Hepatocyte (in vitro differentiated cells): ENCODE data around the gene XYLT1.

Source experiments
- EZH2phosphoT487 ChIP-seq: fragments of 200-600 bp; sonication (generic); IDR thresholded peaks from one replicate; pipeline ENCODE4 v1.6.1; 2018; ENCODE audit warnings: antibody characterized with exemption, mild to moderate bottlenecking, low read depth, moderate library complexity; ENCODE audit not compliant: unreplicated experiment, severe bottlenecking
- TF ChIP-seq, protein P1 (sequence below): fragments of 200-600 bp; sonication (generic); IDR thresholded peaks from 2 replicates; pipeline ENCODE4 v1.5.1; 2016; ENCODE audit warnings: antibody characterized with exemption, mild to moderate bottlenecking; ENCODE audit not compliant: poor library complexity

DNA sequence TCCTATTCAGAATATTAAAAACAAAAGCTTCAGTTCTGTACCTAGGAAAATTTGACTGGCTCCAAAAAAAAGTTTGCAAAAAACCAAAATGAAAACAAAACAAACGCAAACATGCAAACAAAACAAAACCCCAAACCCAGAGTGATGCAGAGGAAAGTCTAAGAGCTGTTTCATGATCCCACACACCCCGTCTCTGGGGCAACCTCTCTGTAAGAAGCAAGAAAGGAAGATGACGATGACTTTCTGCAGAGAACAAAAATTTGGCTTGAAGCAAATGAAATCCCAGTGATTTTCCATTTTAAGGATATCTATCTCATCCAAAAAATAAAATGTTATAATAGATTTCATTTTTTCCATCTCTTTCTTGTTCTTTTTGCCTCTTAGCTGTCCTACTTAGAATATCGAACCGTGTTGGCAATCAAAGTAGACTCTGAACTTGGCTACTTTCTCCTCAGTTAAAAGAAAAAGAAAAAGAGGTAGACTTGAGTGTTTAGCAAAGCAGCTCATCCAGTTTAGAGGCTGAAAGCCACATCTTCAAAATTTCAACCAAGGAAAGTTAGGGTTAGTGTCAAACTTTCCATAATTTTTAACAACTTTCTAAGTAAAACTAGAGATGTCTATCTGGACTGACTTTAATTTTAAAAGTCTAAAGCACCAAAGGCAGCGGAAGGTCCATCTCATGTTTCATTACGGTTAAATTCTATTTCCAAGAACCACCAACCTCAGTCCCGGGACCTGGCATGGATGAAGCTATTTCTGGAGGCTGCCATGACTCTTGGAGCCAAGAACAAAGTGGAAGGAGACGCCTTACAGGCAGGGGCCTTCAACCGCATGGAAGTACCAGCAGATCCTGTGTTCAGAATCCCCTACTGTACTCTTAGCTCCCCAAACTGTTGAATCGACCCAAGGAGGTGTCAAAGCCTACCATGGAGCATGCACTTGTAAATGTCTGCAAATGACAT lies 180.8 kb downstream of the XYLT1 start:
- TF ChIP-seq, protein P1, sequence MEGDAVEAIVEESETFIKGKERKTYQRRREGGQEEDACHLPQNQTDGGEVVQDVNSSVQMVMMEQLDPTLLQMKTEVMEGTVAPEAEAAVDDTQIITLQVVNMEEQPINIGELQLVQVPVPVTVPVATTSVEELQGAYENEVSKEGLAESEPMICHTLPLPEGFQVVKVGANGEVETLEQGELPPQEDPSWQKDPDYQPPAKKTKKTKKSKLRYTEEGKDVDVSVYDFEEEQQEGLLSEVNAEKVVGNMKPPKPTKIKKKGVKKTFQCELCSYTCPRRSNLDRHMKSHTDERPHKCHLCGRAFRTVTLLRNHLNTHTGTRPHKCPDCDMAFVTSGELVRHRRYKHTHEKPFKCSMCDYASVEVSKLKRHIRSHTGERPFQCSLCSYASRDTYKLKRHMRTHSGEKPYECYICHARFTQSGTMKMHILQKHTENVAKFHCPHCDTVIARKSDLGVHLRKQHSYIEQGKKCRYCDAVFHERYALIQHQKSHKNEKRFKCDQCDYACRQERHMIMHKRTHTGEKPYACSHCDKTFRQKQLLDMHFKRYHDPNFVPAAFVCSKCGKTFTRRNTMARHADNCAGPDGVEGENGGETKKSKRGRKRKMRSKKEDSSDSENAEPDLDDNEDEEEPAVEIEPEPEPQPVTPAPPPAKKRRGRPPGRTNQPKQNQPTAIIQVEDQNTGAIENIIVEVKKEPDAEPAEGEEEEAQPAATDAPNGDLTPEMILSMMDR: no peak
- no peak for TF ChIP-seq EZH2phosphoT487
